ENCODE measurements around the gene ATP6V1B1.
A peak's percentile ranks its signal among the peaks of the same experiment; 100 is the strongest.

ATP6V1B1 gene

GRCh38 chr2:70935468-70936164, at the start of gene ATP6V1B1:
Gene ATP6V1B1, plus strand, starts transcription at chr2:70935900. Its CDS starts 55 bp downstream, at chr2:70935955.
- DNase-seq = no peak

GRCh38 chr2:70886541-70886987, 49.1 kb upstream of the ATP6V1B1 start:
- no peak for DNase-seq

- DNase-seq = no peak
Observed at GRCh38 chr2:70887208-70887549, 48.5 kb upstream of the ATP6V1B1 start.

GRCh38 chr2:70887550-70888246, 48.0 kb upstream of the ATP6V1B1 start:
- peak in 2 of 56 donors; percentile 6 to 15 for DNase-seq

GRCh38 chr2:70888366-70888922, 47.3 kb upstream of the ATP6V1B1 start:
- no peak for DNase-seq

- no peak for DNase-seq
Observed at GRCh38 chr2:70888923-70889715, 46.6 kb upstream of the ATP6V1B1 start.

- DNase-seq = no peak
Observed at GRCh38 chr2:70889716-70890037, 46.0 kb upstream of the ATP6V1B1 start.

GRCh38 chr2:70890469-70891065, 45.1 kb upstream of the ATP6V1B1 start:
- DNase-seq = no peak

GRCh38 chr2:70891572-70892357, 43.9 kb upstream of the ATP6V1B1 start:
- no peak for DNase-seq

GRCh38 chr2:70892750-70893149, 43.0 kb upstream of the ATP6V1B1 start:
- DNase-seq = no peak

- DNase-seq = no peak
Observed at GRCh38 chr2:70893186-70893585, 42.5 kb upstream of the ATP6V1B1 start.

GRCh38 chr2:70894765-70895164, 40.9 kb upstream of the ATP6V1B1 start:
- no peak for DNase-seq

GRCh38 chr2:70895249-70895648, 40.5 kb upstream of the ATP6V1B1 start:
- no peak for DNase-seq

- DNase-seq = no peak
Observed at GRCh38 chr2:70895998-70896764, 39.5 kb upstream of the ATP6V1B1 start.

GRCh38 chr2:70896765-70897202, 38.9 kb upstream of the ATP6V1B1 start:
- no peak for DNase-seq

GRCh38 chr2:70897203-70897976, 38.3 kb upstream of the ATP6V1B1 start:
- no peak for DNase-seq

- no peak for DNase-seq
Observed at GRCh38 chr2:70897977-70898226, 37.8 kb upstream of the ATP6V1B1 start.

- DNase-seq = no peak
Observed at GRCh38 chr2:70898363-70899240, 37.1 kb upstream of the ATP6V1B1 start.
